SH-SY5Y (cell line): ENCODE results near the gene S100A4.

Source experiments
- GATA2 ChIP-seq: IDR thresholded peaks from 2 replicates; pipeline ENCODE4 v1.6.1; 2011; ENCODE audit warnings: mild to moderate bottlenecking, low read depth, low read length
- GATA3 ChIP-seq: IDR thresholded peaks from 2 replicates; pipeline ENCODE4 v1.6.1; 2011; ENCODE audit warnings: low read depth, mild to moderate bottlenecking, low read length, moderate library complexity

- TF ChIP-seq GATA3 (no peak), GATA2 (no peak)
Measured at GRCh38 chr1:153509036-153509435, 36.6 kb downstream of the S100A4 start.
